HG02970 (cell line): ENCODE data around the gene CD48.
"Not testable (repeated sequence)": the region's sequence is repeated elsewhere in the genome, so short reads cannot be mapped to it uniquely, and the experiment has no call there.

Experiments used
- ATAC-seq: cut with Tn5 transposase; IDR thresholded peaks from one replicate; pipeline ENCODE4 v1.9.1; 2021; ENCODE audit warnings: mild to moderate bottlenecking, moderate library complexity, moderate number of reproducible peaks; ENCODE audit not compliant: unreplicated experiment, low FRiP score

The CD48 gene

GRCh38 chr1:160742428-160743127 lies 31.0 kb upstream of the CD48 start:
- ATAC-seq: no peak

- ATAC-seq: no peak
These were observed 30.2 kb upstream of the CD48 start for GRCh38 chr1:160741612-160742348.

- ATAC-seq: no peak
These were observed 29.5 kb upstream of the CD48 start for GRCh38 chr1:160741092-160741501.

- no peak for ATAC-seq
These were observed 28.6 kb upstream of the CD48 start for GRCh38 chr1:160740133-160740688.

GRCh38 chr1:160739098-160739511 lies 27.5 kb upstream of the CD48 start, which contains the start of gene SLAMF7:
SLAMF7 (plus strand) TSS chr1:160739247; CDS start chr1:160739302, 55 bp downstream.
- no peak for ATAC-seq

- ATAC-seq: no peak
These were observed 26.6 kb upstream of the CD48 start for GRCh38 chr1:160738271-160738670.

GRCh38 chr1:160734301-160734700 lies 22.7 kb upstream of the CD48 start:
- ATAC-seq: no peak

GRCh38 chr1:160733898-160734297 lies 22.3 kb upstream of the CD48 start:
- no peak for ATAC-seq

- no peak for ATAC-seq
These were observed 20.4 kb upstream of the CD48 start for GRCh38 chr1:160731990-160732389.

- not testable (repeated sequence) for ATAC-seq
These were observed 19.9 kb upstream of the CD48 start for GRCh38 chr1:160731564-160731963.

GRCh38 chr1:160727316-160727640 lies 15.7 kb upstream of the CD48 start:
- no peak for ATAC-seq

GRCh38 chr1:160726498-160727315 lies 15.1 kb upstream of the CD48 start:
- peak; percentile 71 for ATAC-seq

GRCh38 chr1:160726114-160726497 lies 14.5 kb upstream of the CD48 start:
- ATAC-seq: no peak

- ATAC-seq: no peak
These were observed 13.0 kb upstream of the CD48 start for GRCh38 chr1:160724465-160725242.

GRCh38 chr1:160723332-160723731 lies 11.7 kb upstream of the CD48 start:
- ATAC-seq: no peak

- no peak for ATAC-seq
These were observed 11.1 kb upstream of the CD48 start for GRCh38 chr1:160722726-160723125.

GRCh38 chr1:160721473-160721872 lies 9.9 kb upstream of the CD48 start:
- no peak for ATAC-seq

GRCh38 chr1:160720356-160721085 lies 8.9 kb upstream of the CD48 start:
- ATAC-seq: no peak

- no peak for ATAC-seq
These were observed 6.6 kb upstream of the CD48 start for GRCh38 chr1:160718210-160718609.
